Astrocyte of the cerebellum (primary cell): Measurements from ENCODE around the gene UFSP1.

Source experiments
- DNase-seq: peaks from one replicate; pipeline ENCODE4 v3.0.0-alpha.2; 2011; ENCODE audit warnings: low read depth
- H3K4me3 ChIP-seq: 2 replicates; pipeline ENCODE4 v1.5.1; 2011; ENCODE audit warnings: mild to moderate bottlenecking, low read depth, low read length, moderate library complexity
- CTCF ChIP-seq: IDR thresholded peaks from 2 replicates; pipeline ENCODE4 v1.5.1; 2012; ENCODE audit warnings: low read length, low read depth, moderate library complexity, mild to moderate bottlenecking; ENCODE audit errors: missing control alignments
- in situ Hi-C: cut with HindIII; loops from 2 replicates; pipeline ENCODE4 v1.10.0; 2017; ENCODE audit warnings: low sequenced_read_pairs

UFSP1 gene

GRCh38 chr7:100900978-100901377 is 11.5 kb upstream of the UFSP1 start:
- no peak for DNase-seq
- no peak overlapping the region for H3K4me3 ChIP-seq
- in situ Hi-C loops: no loop called here
- TF ChIP-seq CTCF: no peak

GRCh38 chr7:100899432-100899831 is 9.9 kb upstream of the UFSP1 start:
- H3K4me3 ChIP-seq: no peak overlapping the region
- in situ Hi-C loops: no loop called here
- DNase-seq: no peak
- no peak for TF ChIP-seq CTCF

- H3K4me3 ChIP-seq: no peak overlapping the region
- TF ChIP-seq CTCF: no peak
- DNase-seq: no peak
- in situ Hi-C loops: no loop called here
Measured at GRCh38 chr7:100897772-100898454, 8.4 kb upstream of the UFSP1 start.

GRCh38 chr7:100896732-100897608 is 7.5 kb upstream of the UFSP1 start:
- in situ Hi-C loops: no loop called here
- H3K4me3 ChIP-seq: peak overlapping the region; percentile 26
- DNase-seq: no peak
- TF ChIP-seq CTCF: peak; percentile 70

GRCh38 chr7:100895956-100896731 is 6.6 kb upstream of the UFSP1 start:
- DNase-seq: no peak
- TF ChIP-seq CTCF: no peak
- in situ Hi-C loops: no loop called here
- H3K4me3 ChIP-seq: peak overlapping the region; percentile 10

- DNase-seq: no peak
- TF ChIP-seq CTCF: no peak
- in situ Hi-C loops: no loop called here
- peak within 1 kb of the TSS; percentile 38 for H3K4me3 ChIP-seq
Measured at GRCh38 chr7:100895701-100895955, 6.1 kb upstream of the UFSP1 start, which contains the start of gene ACHE. TSS of gene ACHE (minus strand) at chr7:100895888. CDS start at chr7:100894232, 1,656 bp downstream.
